CD8-positive, alpha-beta memory T cell (primary cell): ENCODE results near the gene RFC4. TPM values are rescaled to one million over a fixed set of nuclear protein-coding genes. Genes with fewer than 3 reads are reported as not detected.
A peak's percentile ranks its signal among the peaks of the same experiment; 100 is the strongest.

Source experiments
- CTCF ChIA-PET: fragments of 350-600 bp; sonication (Branson Sonifier 250); formaldehyde crosslinking; loops from one replicate; lab custom pipeline; 2021; ENCODE audit warnings: antibody characterized with exemption; lab: Charles Lee
- POLR2A ChIA-PET: fragments of 350-600 bp; sonication (Branson Sonifier 250); formaldehyde crosslinking; loops from one replicate; lab custom pipeline; 2021; ENCODE audit warnings: antibody characterized with exemption; lab: Charles Lee
- DNase-seq, 5 donors: peaks; one replicate each; pipeline versions ENCODE4 v3.0.0 to v3.0.0-alpha.2; 2020 to 2022; ENCODE audit warnings: mixed read lengths in 1 of 5
- H3K27ac ChIP-seq: one replicate; pipeline ENCODE4 v1.7.0; 2013; ENCODE audit warnings: low read depth, mild to moderate bottlenecking, low read length, moderate library complexity
- H3K27me3 ChIP-seq: 2 replicates; pipeline ENCODE4 v1.7.0; 2013; ENCODE audit warnings: low read length, mild to moderate bottlenecking; ENCODE audit not compliant: insufficient read depth, poor library complexity, severe bottlenecking
- H3K36me3 ChIP-seq: 2 replicates; pipeline ENCODE4 v1.7.0; 2013; ENCODE audit warnings: mild to moderate bottlenecking, low read length, moderate library complexity; ENCODE audit not compliant: insufficient read depth
- H3K4me1 ChIP-seq: 2 replicates; pipeline ENCODE4 v1.7.0; 2013; ENCODE audit warnings: mild to moderate bottlenecking, low read length, moderate library complexity; ENCODE audit not compliant: insufficient read depth
- H3K4me3 ChIP-seq: 2 replicates; pipeline ENCODE4 v1.7.0; 2013; ENCODE audit warnings: mild to moderate bottlenecking, low read length
- H3K9me3 ChIP-seq: 2 replicates; pipeline ENCODE4 v1.7.0; 2013; ENCODE audit warnings: mild to moderate bottlenecking, low read length
- H3K27ac Mint-ChIP-seq, 8 donors: one replicate each; pipeline ENCODE4 v1.8.0; 2020 to 2021; ENCODE audit warnings: mixed read lengths in 8 of 8, mild to moderate bottlenecking in 6 of 8, inconsistent platforms in 3 of 8, moderate library complexity in 3 of 8
- H3K27me3 Mint-ChIP-seq, 2 donors: one replicate each; pipeline ENCODE4 v1.8.0; 2020 to 2021; ENCODE audit warnings: mixed read lengths in 2 of 2, mild to moderate bottlenecking in 1 of 2, moderate library complexity in 1 of 2
- H3K36me3 Mint-ChIP-seq, 3 donors: one replicate each; pipeline ENCODE4 v1.8.0; 2020 to 2021; ENCODE audit warnings: mixed read lengths in 3 of 3, inconsistent platforms in 1 of 3, mild to moderate bottlenecking in 1 of 3
- H3K4me1 Mint-ChIP-seq, 3 donors: one replicate each; pipeline ENCODE4 v1.8.0; 2020 to 2021; ENCODE audit warnings: mixed read lengths in 3 of 3, inconsistent platforms in 1 of 3, mild to moderate bottlenecking in 1 of 3
- H3K4me3 Mint-ChIP-seq, 7 donors: one replicate each; pipeline ENCODE4 v1.8.0; 2020 to 2021; ENCODE audit warnings: mixed read lengths in 7 of 7, mild to moderate bottlenecking in 6 of 7, moderate library complexity in 4 of 7, inconsistent platforms in 2 of 7
- H3K9me3 Mint-ChIP-seq, 5 donors: one replicate each; pipeline ENCODE4 v1.8.0; 2020 to 2022; ENCODE audit warnings: mixed read lengths in 5 of 5, mild to moderate bottlenecking in 3 of 5, moderate library complexity in 2 of 5, inconsistent platforms in 1 of 5
- polyA plus RNA-seq: library from polyadenylated mRNA; unstranded; fragments of 300-500 nt; fragmentation: Illumina TruSeq; gene quantifications from one replicate; pipeline ENCODE4 v1.2.3, GENCODE V29; 2021
- total RNA-seq, 2 experiments: library from RNA; stranded (reverse); gene quantifications; one replicate each; pipeline ENCODE4 v1.2.3, GENCODE V29; 2021

RFC4 gene
- total and polyA plus RNA-seq, 3 experiments from 2014 or later: 23.9 to 110 (median 106) TPM

DNA sequence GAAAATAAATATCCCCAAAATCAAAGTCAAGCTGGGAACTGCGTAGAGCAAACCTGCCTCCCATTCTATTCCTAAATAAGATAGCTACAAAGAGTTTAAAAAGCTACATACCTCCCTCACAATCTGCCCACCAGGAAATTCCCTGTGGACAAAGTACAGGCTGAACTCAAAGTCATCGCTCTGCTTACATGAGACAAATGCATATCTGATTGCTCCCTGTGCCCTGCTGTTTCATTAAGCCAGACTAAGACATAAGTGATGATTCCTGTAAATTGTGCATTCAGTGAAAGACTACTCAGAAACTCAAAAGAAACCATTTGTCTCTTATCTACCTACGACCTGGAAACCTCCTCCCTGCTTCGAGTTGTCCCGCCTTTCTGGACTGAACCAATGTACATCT lies 51.4 kb downstream of the RFC4 start:
- no peaks in the 10 kb centered on the region for H3K36me3 Mint-ChIP-seq
- POLR2A ChIA-PET: no interaction called here
- Histone ChIP-seq H3K27ac (no peak overlapping the region), H3K9me3 (no peaks in the 10 kb centered on the region), H3K27me3 (no peaks in the 10 kb centered on the region), H3K4me1 (no peaks in the 10 kb centered on the region), H3K36me3 (no peaks in the 10 kb centered on the region), H3K4me3 (no peak overlapping the region)
- no peak overlapping the region for H3K4me3 Mint-ChIP-seq
- no peaks in the 10 kb centered on the region for H3K9me3 Mint-ChIP-seq
- CTCF ChIA-PET: interaction anchor here (1.5 kb wide), 1 partner anchor 16 kb away, joined by 3 read pairs; no protein-coding TSS in a partner anchor
- H3K27me3 Mint-ChIP-seq: no peaks in the 10 kb centered on the region
- H3K4me1 Mint-ChIP-seq: no peaks in the 10 kb centered on the region
- H3K27ac Mint-ChIP-seq: peak overlapping the region in 1 of 8 donors; percentile 50
- no peak for DNase-seq

DNA sequence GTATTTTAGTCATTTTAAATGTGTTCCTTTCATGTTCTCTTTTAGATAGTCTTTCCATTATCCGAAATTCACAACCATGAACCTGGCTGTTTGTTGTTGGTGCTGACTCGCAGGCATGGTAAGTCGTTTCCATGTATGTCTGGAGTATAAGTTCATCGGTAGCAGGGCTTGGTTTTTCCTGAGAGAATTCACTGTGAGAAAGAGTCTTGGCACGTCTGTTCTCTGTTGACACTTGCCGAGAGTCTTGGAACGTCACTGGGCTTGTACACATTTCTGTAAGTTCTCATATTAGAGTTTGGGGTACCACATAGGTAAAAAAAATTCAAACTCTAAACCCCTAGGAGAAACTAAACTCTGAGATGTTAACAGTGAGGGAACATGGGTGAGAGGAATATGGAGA lies 52.3 kb downstream of the RFC4 start:
- no peaks in the 10 kb centered on the region for H3K9me3 ChIP-seq
- Mint-ChIP-seq H3K9me3 (no peaks in the 10 kb centered on the region), H3K4me3 (peak overlapping the region in 1 of 7 donors; percentile 13), H3K4me1 (no peaks in the 10 kb centered on the region), H3K27ac (no peak overlapping the region), H3K27me3 (no peaks in the 10 kb centered on the region), H3K36me3 (no peaks in the 10 kb centered on the region)
- H3K27ac ChIP-seq: no peak overlapping the region
- no peaks in the 10 kb centered on the region for H3K4me1 ChIP-seq
- CTCF ChIA-PET: no interaction called here
- POLR2A ChIA-PET: no interaction called here
- no peaks in the 10 kb centered on the region for H3K27me3 ChIP-seq
- no peak for DNase-seq
- H3K4me3 ChIP-seq: no peak overlapping the region
- H3K36me3 ChIP-seq: no peaks in the 10 kb centered on the region

DNA sequence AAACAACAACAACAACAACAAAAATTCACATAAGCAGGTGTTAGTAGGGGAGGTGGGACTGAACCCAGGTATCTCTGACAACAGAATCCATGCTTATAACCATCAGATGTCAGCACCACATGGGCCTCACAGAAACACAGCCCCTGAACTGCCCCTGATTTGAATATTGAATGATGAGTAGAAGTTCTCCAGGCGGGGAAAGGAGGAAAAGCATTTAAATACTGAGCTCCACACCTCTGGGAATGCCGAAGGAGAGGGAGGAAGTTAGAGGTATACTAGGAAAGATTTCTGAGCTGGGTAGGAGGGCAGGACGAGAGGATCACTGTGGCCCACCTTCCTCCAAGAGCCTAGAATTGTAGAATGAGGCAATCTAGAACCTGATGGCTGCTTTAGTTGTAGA lies 54.8 kb downstream of the RFC4 start:
- Histone ChIP-seq H3K9me3 (no peaks in the 10 kb centered on the region), H3K27me3 (no peaks in the 10 kb centered on the region), H3K36me3 (no peaks in the 10 kb centered on the region), H3K4me1 (no peaks in the 10 kb centered on the region), H3K27ac (no peak overlapping the region), H3K4me3 (no peak overlapping the region)
- CTCF ChIA-PET: no interaction called here
- no peak overlapping the region for H3K4me3 Mint-ChIP-seq
- H3K36me3 Mint-ChIP-seq: no peaks in the 10 kb centered on the region
- POLR2A ChIA-PET: no interaction called here
- no peaks in the 10 kb centered on the region for H3K9me3 Mint-ChIP-seq
- DNase-seq: no peak
- H3K4me1 Mint-ChIP-seq: no peaks in the 10 kb centered on the region
- peaks cover 0 to 1% of the 10 kb centered on the region in 2 donors for H3K27me3 Mint-ChIP-seq
- H3K27ac Mint-ChIP-seq: no peak overlapping the region

DNA sequence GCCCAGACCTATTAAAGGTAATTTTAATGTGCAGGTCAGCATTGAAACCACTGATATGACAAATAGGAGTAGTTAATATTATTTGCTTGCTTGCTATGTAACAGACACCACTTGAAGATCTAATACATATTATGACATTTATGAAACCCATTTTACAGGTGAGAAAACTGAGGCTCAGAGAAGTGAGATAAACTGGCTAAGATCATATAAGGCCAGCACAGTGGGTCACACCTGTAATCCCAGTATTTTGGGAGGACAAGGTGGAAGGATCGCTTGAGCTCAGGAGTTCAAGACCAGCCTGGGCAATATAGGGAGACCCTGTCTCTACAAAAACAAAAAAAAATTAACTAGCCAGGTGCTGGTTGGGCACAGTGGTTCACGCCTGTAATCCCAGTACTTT lies 56.0 kb downstream of the RFC4 start:
- H3K4me1 Mint-ChIP-seq: no peaks in the 10 kb centered on the region

DNA sequence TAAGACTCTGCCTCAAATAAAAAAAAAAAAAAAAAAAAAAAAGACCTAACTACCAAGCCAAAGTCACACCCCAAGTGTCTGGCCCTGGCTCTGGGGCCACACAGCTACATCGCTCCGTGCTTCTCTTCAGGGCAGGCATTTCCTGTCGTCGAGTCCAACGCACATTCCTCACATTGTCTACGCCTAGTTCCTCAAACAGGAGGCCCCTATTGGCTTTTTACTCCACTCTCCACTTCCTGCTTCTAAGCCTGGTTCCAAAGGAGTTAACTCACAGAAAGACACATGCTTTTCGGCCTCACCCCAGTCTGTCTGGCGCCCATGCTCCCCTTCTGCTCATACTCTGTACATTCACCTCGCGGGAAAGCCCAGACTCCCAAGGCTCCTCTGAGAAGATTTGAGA lies 60.3 kb downstream of the RFC4 start:
- Histone ChIP-seq H3K27me3 (no peaks in the 10 kb centered on the region), H3K9me3 (no peaks in the 10 kb centered on the region), H3K36me3 (no peaks in the 10 kb centered on the region), H3K4me3 (no peak overlapping the region), H3K4me1 (no peaks in the 10 kb centered on the region), H3K27ac (no peak overlapping the region)
- Mint-ChIP-seq H3K9me3 (no peaks in the 10 kb centered on the region), H3K4me1 (no peaks in the 10 kb centered on the region), H3K27ac (no peak overlapping the region), H3K27me3 (peaks cover 0 to 4% of the 10 kb centered on the region in 2 donors), H3K4me3 (no peak overlapping the region), H3K36me3 (peaks cover 0 to 5% (median 4%) of the 10 kb centered on the region in 3 donors)
- DNase-seq: no peak
- POLR2A ChIA-PET: interaction anchor here (0.7 kb wide), 1 partner anchor 1044 kb away, joined by 12 read pairs; no protein-coding TSS in a partner anchor
- CTCF ChIA-PET: no interaction called here

More for the DNA sequence above, 56.0 kb downstream of the RFC4 start:
- Histone ChIP-seq H3K27ac (no peak overlapping the region), H3K4me1 (no peaks in the 10 kb centered on the region), H3K36me3 (no peaks in the 10 kb centered on the region), H3K4me3 (no peak overlapping the region), H3K27me3 (no peaks in the 10 kb centered on the region), H3K9me3 (no peaks in the 10 kb centered on the region)
- Mint-ChIP-seq H3K27me3 (peaks cover 0 to 4% of the 10 kb centered on the region in 2 donors), H3K27ac (no peak overlapping the region), H3K36me3 (no peaks in the 10 kb centered on the region), H3K4me3 (no peak overlapping the region), H3K9me3 (no peaks in the 10 kb centered on the region)
- CTCF ChIA-PET: no interaction called here
- POLR2A ChIA-PET: no interaction called here
- no peak for DNase-seq

DNA sequence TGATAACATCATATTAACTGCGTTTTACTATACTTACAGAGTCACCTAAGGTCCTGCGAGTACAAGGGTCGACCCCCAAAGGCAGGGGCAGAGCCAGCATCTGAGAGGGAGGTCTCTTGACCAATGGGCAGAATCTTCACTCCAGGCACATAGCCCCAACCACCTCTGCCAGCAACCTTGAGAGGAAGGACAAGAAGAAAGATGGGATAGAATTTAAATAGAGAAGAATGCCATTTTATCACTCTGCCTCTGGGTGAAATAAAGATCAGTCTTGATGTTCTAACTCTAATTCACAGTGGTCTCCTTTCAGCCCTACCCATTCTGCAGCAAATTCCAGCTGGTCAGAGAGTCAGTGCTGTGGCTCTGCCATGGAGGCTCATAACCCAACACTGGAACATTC lies 62.6 kb downstream of the RFC4 start:
- no peaks in the 10 kb centered on the region for H3K4me1 Mint-ChIP-seq
- H3K27ac ChIP-seq: no peak overlapping the region
- no peaks in the 10 kb centered on the region for H3K36me3 ChIP-seq
- POLR2A ChIA-PET: no interaction called here
- no peaks in the 10 kb centered on the region for H3K27me3 ChIP-seq
- no peak overlapping the region for H3K4me3 Mint-ChIP-seq
- CTCF ChIA-PET: no interaction called here
- DNase-seq: no peak
- H3K27ac Mint-ChIP-seq: no peak overlapping the region
- H3K9me3 ChIP-seq: no peaks in the 10 kb centered on the region
- H3K4me1 ChIP-seq: no peaks in the 10 kb centered on the region
- H3K27me3 Mint-ChIP-seq: peaks cover 0 to 4% of the 10 kb centered on the region in 2 donors
- H3K4me3 ChIP-seq: no peak overlapping the region
- H3K9me3 Mint-ChIP-seq: no peaks in the 10 kb centered on the region
- peaks cover 0 to 5% (median 4%) of the 10 kb centered on the region in 3 donors for H3K36me3 Mint-ChIP-seq

DNA sequence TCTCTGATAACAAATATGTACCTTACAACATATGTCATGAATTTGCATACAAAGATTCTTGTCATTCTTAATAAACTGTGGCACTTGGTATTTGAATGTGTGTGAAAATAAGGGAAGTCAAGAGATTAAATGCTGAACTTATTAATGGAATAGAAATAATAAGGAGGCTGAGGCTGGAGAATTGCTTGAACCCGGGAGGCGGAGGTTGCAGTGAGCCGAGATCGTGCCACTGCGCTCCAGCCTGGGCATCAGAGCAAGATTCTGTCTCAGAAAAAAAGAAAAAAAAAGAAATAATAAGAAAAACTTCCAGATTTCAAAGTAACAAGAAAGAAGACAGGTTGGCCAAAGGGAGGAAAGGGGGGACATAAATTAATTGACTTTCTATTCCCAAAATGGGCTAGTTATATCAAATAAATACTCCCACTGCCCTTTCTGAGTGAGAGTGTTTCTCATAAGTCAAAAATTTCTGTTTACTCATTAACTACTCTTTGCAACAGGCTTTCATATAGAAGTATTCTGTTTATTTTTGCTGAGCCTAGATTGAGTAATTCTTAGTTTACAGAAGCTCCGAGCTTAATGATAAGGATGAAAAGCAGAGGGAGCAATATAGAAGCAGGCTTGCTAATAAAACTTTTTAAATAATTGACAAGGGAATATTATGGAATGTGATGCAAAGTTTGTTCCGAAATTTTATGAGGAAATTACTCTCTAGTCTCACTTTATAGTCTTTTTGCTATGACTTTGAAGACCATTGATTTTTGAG lies 63.5 kb downstream of the RFC4 start:
- H3K36me3 ChIP-seq: no peaks in the 10 kb centered on the region
- no peaks in the 10 kb centered on the region for H3K4me1 ChIP-seq
- ChIA-PET POLR2A (no interaction called here), CTCF (no interaction called here)
- Mint-ChIP-seq H3K36me3 (peaks cover 0 to 5% (median 4%) of the 10 kb centered on the region in 3 donors), H3K4me1 (no peaks in the 10 kb centered on the region), H3K9me3 (no peaks in the 10 kb centered on the region), H3K27ac (no peak overlapping the region), H3K4me3 (no peak overlapping the region), H3K27me3 (peaks cover 0 to 2% of the 10 kb centered on the region in 2 donors)
- no peaks in the 10 kb centered on the region for H3K27me3 ChIP-seq
- no peak for DNase-seq
- no peak overlapping the region for H3K4me3 ChIP-seq
- H3K27ac ChIP-seq: no peak overlapping the region
- H3K9me3 ChIP-seq: no peaks in the 10 kb centered on the region
